ENCODE results near the gene FNDC11. TPM values are rescaled to one million over a fixed set of nuclear protein-coding genes. Genes with fewer than 3 reads are reported as not detected.

The FNDC11 gene
- total RNA-seq, 1 experiment from 2014 or later, result 2.5 TPM

- Mint-ChIP-seq H3K27ac (peak overlapping the region in 1 of 3 experiments; percentile 77; a peak in 1 of 7 replicates), H3K4me3 (no peak overlapping the region), H3K4me1 (peaks cover 3 to 8% of the 10 kb centered on the region in 2 experiments; a peak in 3 of 4 replicates), H3K27me3 (ENCODE audit: low read depth) (no peaks in the 10 kb centered on the region), H3K36me3 (ENCODE audit: insufficient read depth in 1 of 3, low read depth in 3 of 3) (no peaks in the 10 kb centered on the region), H3K9me3 (no peaks in the 10 kb centered on the region)
- H4K8ac ChIP-seq (replicated peaks; ENCODE audit: insufficient read length, low read depth, low read length), result no peak overlapping the region
- H3K9ac ChIP-seq (ENCODE audit: extremely low read depth, insufficient read length, low read length), result no peak overlapping the region
- H3K14ac ChIP-seq (ENCODE audit: insufficient read depth, low read length), result no peak overlapping the region
- no peak overlapping the region for H2BK5ac ChIP-seq (ENCODE audit: insufficient read length, low read length)
- H4K5ac ChIP-seq (ENCODE audit: insufficient read length, low read depth, low read length), result no peak overlapping the region
- H3K27me3 ChIP-seq (ENCODE audit: insufficient read depth, low read length), result no peaks in the 10 kb centered on the region
- no peak overlapping the region for H4K91ac ChIP-seq (ENCODE audit: insufficient read length, low read depth, low read length)
- no peaks in the 10 kb centered on the region for H3K79me1 ChIP-seq (ENCODE audit: insufficient read depth, low read depth, low read length, poor library complexity, severe bottlenecking)
- no peak overlapping the region for H3K18ac ChIP-seq (ENCODE audit: insufficient read length, low read depth, low read length)
- no peaks in the 10 kb centered on the region for H3K23me2 ChIP-seq (ENCODE audit: insufficient read length, low read depth, low read length, poor library complexity, severe bottlenecking)
- no peak overlapping the region for H3K56ac ChIP-seq (ENCODE audit: insufficient read length, low read depth, low read length)
- no peak overlapping the region for H3K4me2 ChIP-seq (ENCODE audit: insufficient read depth, insufficient read length, low read length)
- DNase-seq, result no peak
- no peak overlapping the region for H2AK5ac ChIP-seq (ENCODE audit: insufficient read length, low read length)
- no CpG with 5 or more reads among the region's 49 CpGs for WGBS (ENCODE audit: extremely low coverage, insufficient read length, low lambda C conversion rate)
- H3K23ac ChIP-seq (ENCODE audit: insufficient read length, low read depth, low read length), result no peak overlapping the region
- H4K20me1 ChIP-seq (ENCODE audit: control insufficient read depth, insufficient read depth, insufficient read length), result peaks cover 5% of the 10 kb centered on the region
- H2BK120ac ChIP-seq (ENCODE audit: low read depth, low read length, poor library complexity, severe bottlenecking), result no peak overlapping the region
- no peak for TF ChIP-seq CTCF (conservative IDR thresholded peaks at IDR 0.05)
- H3K27ac ChIP-seq (ENCODE audit: insufficient read length, low read depth, low read length), result no peak overlapping the region
- H3K4me1 ChIP-seq (ENCODE audit: insufficient read depth, low read length), result no peaks in the 10 kb centered on the region
- H3K9me3 ChIP-seq (ENCODE audit: control insufficient read depth, low read depth, low read length), result no peaks in the 10 kb centered on the region
- H2BK15ac ChIP-seq (ENCODE audit: low read depth, low read length), result no peak overlapping the region
- H2BK12ac ChIP-seq (ENCODE audit: insufficient read length, low read depth, low read length), result no peak overlapping the region
- no peak overlapping the region for H2BK20ac ChIP-seq (ENCODE audit: low read depth, low read length, poor library complexity, severe bottlenecking)
- H3T11ph ChIP-seq (ENCODE audit: low read length), result no peak overlapping the region
- H2AFZ ChIP-seq (ENCODE audit: low read length), result no peak overlapping the region
- no peaks in the 10 kb centered on the region for H3K79me2 ChIP-seq (ENCODE audit: insufficient read depth, low read length)
- H3K4ac ChIP-seq (ENCODE audit: low read depth, low read length), result no peak overlapping the region
Observed at GRCh38 chr20:63534831-63535651, 18.9 kb upstream of the FNDC11 start.
